T-cell (primary cell): ENCODE data around the gene PKD2L1. TPM values are rescaled to one million over a fixed set of nuclear protein-coding genes. Genes with fewer than 3 reads are reported as not detected.

Experiments used
- ATAC-seq, 4 experiments: fragments of 200-7000 bp in 3 of 4; fragments of 150-1000 bp in 1 of 4; cut with Tn5 transposase; replicated peaks in 1 of 4; 1 replicate in 3 of 4; 2 replicates in 1 of 4; pipeline ENCODE4 v1.10.0; 2021; ENCODE audit warnings: moderate library complexity in 3 of 4, mild to moderate bottlenecking in 2 of 4, moderate number of reproducible peaks in 1 of 4
- CTCF ChIA-PET, 2 donors: fragments of 300-600 bp; sonication (Branson Sonifier 250); formaldehyde crosslinking; loops; one replicate each; lab custom pipeline; 2022; ENCODE audit warnings: antibody characterized with exemption in 2 of 2; lab: Charles Lee
- POLR2A ChIA-PET, 2 donors: fragments of 300-600 bp; sonication (Branson Sonifier 250); formaldehyde crosslinking; loops; one replicate each; lab custom pipeline; 2022; ENCODE audit warnings: antibody characterized with exemption in 2 of 2; lab: Charles Lee
- DNase-seq, 35 experiments: peaks; one replicate each; pipeline versions ENCODE4 v3.0.0 to v3.0.0-alpha.2; 2013 to 2023
- H3K27ac ChIP-seq: one replicate; pipeline ENCODE4 v1.5.1; 2013; ENCODE audit warnings: low read length
- H3K27me3 ChIP-seq, 2 experiments: replicated peaks in 1 of 2; 1 replicate in 1 of 2; 2 replicates in 1 of 2; pipeline versions ENCODE4 v1.6.1 to v1.7.0; 2013; ENCODE audit warnings: low read length in 1 of 2, mixed read lengths in 1 of 2; ENCODE audit not compliant: control insufficient read depth in 2 of 2, insufficient read depth in 2 of 2; ENCODE audit errors: extremely low read depth in 1 of 2
- H3K36me3 ChIP-seq, 2 donors: 1 replicate in 1 of 2; 2 replicates in 1 of 2; pipeline versions ENCODE4 v1.6.1 to v1.7.0; 2013; ENCODE audit warnings: low read length in 1 of 2; ENCODE audit not compliant: control insufficient read depth in 2 of 2, insufficient read depth in 1 of 2; ENCODE audit errors: extremely low read depth in 1 of 2
- H3K4me1 ChIP-seq, 2 experiments: 1 replicate in 1 of 2; 2 replicates in 1 of 2; pipeline versions ENCODE4 v1.6.1 to v1.7.0; 2013; ENCODE audit warnings: low read length in 2 of 2, mixed read lengths in 1 of 2; ENCODE audit not compliant: insufficient read depth in 2 of 2, control insufficient read depth in 1 of 2; ENCODE audit errors: extremely low read depth in 1 of 2
- H3K4me3 ChIP-seq, 2 donors: 1 replicate in 1 of 2; 2 replicates in 1 of 2; pipeline versions ENCODE4 v1.5.1 to v1.7.0; 2013; ENCODE audit warnings: mild to moderate bottlenecking in 2 of 2, low read length in 1 of 2, moderate library complexity in 1 of 2; ENCODE audit not compliant: control insufficient read depth in 1 of 2; ENCODE audit errors: extremely low read depth in 1 of 2
- H3K9me3 ChIP-seq: 2 replicates; pipeline ENCODE4 v1.7.0; 2013
- H3K27ac Mint-ChIP-seq, 2 donors: one replicate each; pipeline ENCODE4 v1.8.0; 2020 to 2021; ENCODE audit warnings: mild to moderate bottlenecking in 2 of 2, mixed read lengths in 2 of 2
- H3K27me3 Mint-ChIP-seq, 2 donors: one replicate each; pipeline ENCODE4 v1.8.0; 2021 to 2022; ENCODE audit warnings: mixed read lengths in 2 of 2
- H3K36me3 Mint-ChIP-seq: one replicate; pipeline ENCODE4 v1.8.0; 2021; ENCODE audit warnings: mixed read lengths
- H3K4me1 Mint-ChIP-seq, 3 donors: one replicate each; pipeline ENCODE4 v1.8.0; 2020 to 2022; ENCODE audit warnings: mixed read lengths in 3 of 3, mild to moderate bottlenecking in 1 of 3
- H3K4me3 Mint-ChIP-seq, 3 donors: one replicate each; pipeline ENCODE4 v1.8.0; 2020 to 2022; ENCODE audit warnings: mild to moderate bottlenecking in 3 of 3, mixed read lengths in 3 of 3, moderate library complexity in 3 of 3
- H3K9me3 Mint-ChIP-seq, 3 donors: one replicate each; pipeline ENCODE4 v1.8.0; 2020 to 2022; ENCODE audit warnings: mixed read lengths in 3 of 3
- WGBS: methylation state at CpG from one replicate; pipeline ENCODE4 v1.1.5; 2013; ENCODE audit warnings: missing lambda C conversion rate; ENCODE audit not compliant: insufficient coverage; 5-methylcytosine and 5-hydroxymethylcytosine counted together
- total RNA-seq, 35 experiments: library from RNA in 6 of 35; stranded (reverse) in 6 of 35; fragments of 120-200 nt in 1 of 35; gene quantifications; one replicate each; pipeline versions ENCODE4 v1.2.1 to v1.2.4 and lab custom pipeline; 2013 to 2026

PKD2L1 gene
- total RNA-seq, 5 donors from 2014 or later (not counting 1 experiment from before 2014, with no cell fraction given): not detected

DNA sequence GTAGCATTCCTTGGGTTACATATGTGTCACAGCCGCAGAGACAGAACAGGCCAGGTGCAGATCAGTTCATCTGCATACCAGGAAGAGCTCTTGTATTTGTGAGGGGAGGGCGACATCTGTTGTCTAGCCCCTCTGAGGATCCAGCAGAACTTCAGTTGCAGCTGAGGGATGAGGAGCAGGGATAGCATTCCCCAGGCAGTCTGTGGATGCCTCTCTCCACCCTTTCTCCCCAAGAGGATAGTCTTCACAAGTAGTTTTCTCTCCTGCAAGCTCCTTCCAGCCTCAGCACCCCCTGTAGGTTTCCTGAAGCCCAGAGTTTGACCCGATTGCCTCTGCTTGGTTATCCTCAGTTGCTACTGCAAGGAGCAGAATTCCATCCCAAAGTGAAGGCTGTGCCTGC, 19.6 kb upstream of the PKD2L1 start:
- Histone ChIP-seq H3K9me3 (no peaks in the 10 kb centered on the region), H3K4me3 (no peak overlapping the region), H3K4me1 (peaks cover 2 to 31% of the 10 kb centered on the region in 2 experiments), H3K27me3 (peaks cover 0 to 9% of the 10 kb centered on the region in 2 experiments), H3K36me3 (peaks cover 3 to 13% of the 10 kb centered on the region in 2 donors), H3K27ac (no peak overlapping the region)
- H3K27ac Mint-ChIP-seq: no peak overlapping the region
- ChIA-PET CTCF (interaction anchor here in 1 of 2 donors (1.7 kb wide), 1 partner anchor 21 kb away, joined by 5 read pairs; no protein-coding TSS in a partner anchor), POLR2A (interaction anchor here in 1 of 2 donors (0.6 to 1.3 kb wide), 2 partner anchors 21 to 38 kb away, joined by 3 to 4 read pairs; no protein-coding TSS in a partner anchor)
- H3K4me1 Mint-ChIP-seq: peaks cover 17 to 32% (median 21%) of the 10 kb centered on the region in 3 donors
- peaks cover 0 to 5% of the 10 kb centered on the region in 2 donors for H3K27me3 Mint-ChIP-seq
- 94% methylated on average over 2 of the region's 3 CpGs for WGBS
- ATAC-seq (no peak), DNase-seq (no peak)
- no peak overlapping the region for H3K4me3 Mint-ChIP-seq
- H3K9me3 Mint-ChIP-seq: no peaks in the 10 kb centered on the region
- peaks cover 25% of the 10 kb centered on the region for H3K36me3 Mint-ChIP-seq

DNA sequence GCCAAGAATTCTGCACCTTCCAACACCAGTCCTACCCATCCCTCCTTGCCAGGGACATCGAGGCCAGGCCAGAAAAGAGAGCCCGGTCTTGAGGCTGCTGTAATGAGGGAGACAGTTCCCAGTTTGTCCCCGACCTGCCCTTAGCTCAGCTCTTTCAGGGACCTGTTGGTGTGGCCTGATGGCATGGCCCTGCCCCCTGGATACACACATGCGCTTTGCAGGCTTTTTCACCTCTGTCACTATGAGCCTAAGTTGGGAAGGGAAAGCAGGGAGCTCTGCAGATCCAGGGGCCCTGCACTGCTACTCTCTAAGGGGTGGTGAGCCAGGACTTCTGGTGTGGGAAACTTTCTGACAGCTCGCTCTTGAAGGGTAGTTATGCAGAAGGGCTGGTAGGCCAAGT, 19.1 kb upstream of the PKD2L1 start:
- H3K27me3 ChIP-seq: peaks cover 0 to 9% of the 10 kb centered on the region in 2 experiments
- POLR2A ChIA-PET: interaction anchor here (1.3 to 1.9 kb wide), 3 partner anchors 22 to 24 kb away, joined by 4 to 5 read pairs (median 5); no protein-coding TSS in a partner anchor

DNA sequence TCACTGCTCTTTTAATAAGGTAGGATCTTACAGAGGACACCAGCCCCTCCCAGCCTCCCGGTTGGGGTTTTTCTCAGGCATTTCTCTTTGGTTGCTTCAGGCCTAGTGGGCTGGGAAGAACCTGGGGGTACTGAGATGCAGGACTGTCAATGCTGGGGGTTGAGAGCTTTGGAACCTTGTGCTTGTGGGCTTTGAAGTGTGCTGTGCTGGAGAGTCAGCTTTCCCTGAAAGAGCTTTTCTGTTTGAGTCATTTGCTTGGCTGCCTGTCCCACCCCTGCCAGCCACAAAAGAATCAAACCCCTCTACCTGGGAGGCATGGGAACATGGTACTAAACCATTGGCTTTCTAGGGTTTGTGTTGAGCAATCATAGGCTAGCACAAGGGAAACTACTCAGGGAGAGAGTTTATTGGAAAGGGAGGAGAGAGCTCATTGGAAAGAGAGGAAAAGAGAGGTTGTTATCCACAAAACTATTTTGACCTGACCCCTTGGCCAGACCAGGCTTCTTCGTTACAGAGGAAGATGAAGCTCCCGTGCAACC, 18.4 kb upstream of the PKD2L1 start:
- peaks cover 2 to 31% of the 10 kb centered on the region in 2 experiments for H3K4me1 ChIP-seq
- H3K27ac ChIP-seq: no peak overlapping the region
- Mint-ChIP-seq H3K27ac (no peak overlapping the region), H3K36me3 (peaks cover 15% of the 10 kb centered on the region), H3K9me3 (no peaks in the 10 kb centered on the region), H3K4me1 (peaks cover 17 to 32% (median 21%) of the 10 kb centered on the region in 3 donors), H3K4me3 (peak overlapping the region; percentile 80 to 88 (median 81)), H3K27me3 (peaks cover 0 to 5% of the 10 kb centered on the region in 2 donors)
- DNase-seq: no peak
- WGBS: 100% methylated on average over 2 of the region's 3 CpGs
- peak overlapping the region in 1 of 2 donors; percentile 77 for H3K4me3 ChIP-seq
- no peaks in the 10 kb centered on the region for H3K9me3 ChIP-seq
- ChIA-PET CTCF (interaction anchor here (0.9 to 1.7 kb wide), 5 partner anchors 11 to 134 kb away, joined by 3 to 8 read pairs (median 4); no protein-coding TSS in a partner anchor), POLR2A (interaction anchor here (0.7 to 1.9 kb wide), 4 partner anchors 22 to 30 kb away, joined by 4 to 5 read pairs (median 5); no protein-coding TSS in a partner anchor)
- peaks cover 0 to 9% of the 10 kb centered on the region in 2 experiments for H3K27me3 ChIP-seq
- no peak for ATAC-seq
- H3K36me3 ChIP-seq: peaks cover 3% of the 10 kb centered on the region in 2 donors

More for the DNA sequence above, 19.1 kb upstream of the PKD2L1 start:
- Histone ChIP-seq H3K27ac (no peak overlapping the region), H3K4me3 (no peak overlapping the region), H3K9me3 (no peaks in the 10 kb centered on the region), H3K4me1 (peaks cover 2 to 31% of the 10 kb centered on the region in 2 experiments), H3K36me3 (peaks cover 3 to 7% of the 10 kb centered on the region in 2 donors)
- no peaks in the 10 kb centered on the region for H3K9me3 Mint-ChIP-seq
- no peak for ATAC-seq
- no CpG with 5 or more reads among the region's 5 CpGs for WGBS
- H3K4me1 Mint-ChIP-seq: peaks cover 17 to 32% (median 21%) of the 10 kb centered on the region in 3 donors
- DNase-seq: no peak
- CTCF ChIA-PET: interaction anchor here (0.9 to 1.7 kb wide), 4 partner anchors 12 to 83 kb away, joined by 3 to 8 read pairs (median 4); no protein-coding TSS in a partner anchor
- H3K4me3 Mint-ChIP-seq: peak overlapping the region in 1 of 3 donors; percentile 80
- no peak overlapping the region for H3K27ac Mint-ChIP-seq
- peaks cover 0 to 5% of the 10 kb centered on the region in 2 donors for H3K27me3 Mint-ChIP-seq
- H3K36me3 Mint-ChIP-seq: peaks cover 21% of the 10 kb centered on the region

DNA sequence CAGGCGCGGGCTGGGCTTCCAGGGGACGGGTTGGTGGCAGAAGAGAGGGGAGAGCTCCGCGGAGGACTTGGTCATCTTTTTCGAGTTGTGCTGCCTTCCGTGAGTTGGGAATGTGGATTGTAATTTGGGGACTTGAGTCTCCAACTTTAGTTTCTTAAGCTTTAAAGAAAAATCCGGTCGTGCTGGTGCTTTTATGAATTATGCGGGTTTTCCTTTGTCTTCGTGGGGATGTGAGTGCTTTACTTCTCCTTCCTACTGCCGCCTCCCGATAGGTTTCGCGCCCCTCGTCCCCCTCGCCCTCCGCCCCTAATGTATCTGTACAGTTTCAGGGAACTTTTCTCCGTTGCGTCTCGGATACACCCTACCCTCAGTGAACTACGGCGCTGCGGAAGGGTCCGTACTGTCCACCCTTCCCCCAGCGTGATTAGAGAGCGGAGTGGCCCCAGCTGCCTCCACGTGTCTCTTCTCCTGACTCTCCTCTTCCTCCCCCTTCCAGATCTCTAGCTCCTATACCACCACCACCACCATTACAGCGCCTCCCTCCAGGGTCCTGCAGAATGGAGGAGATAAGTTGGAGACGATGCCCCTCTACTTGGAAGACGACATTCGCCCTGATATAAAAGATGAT, 17.7 kb upstream of the PKD2L1 start:
- CTCF ChIA-PET: interaction anchor here (0.6 to 3.9 kb wide), 10 partner anchors 14 to 202 kb away, joined by 3 to 37 read pairs (median 4); no protein-coding TSS in a partner anchor
- ATAC-seq (peak in 2 of 4 experiments; percentile 7 to 20), DNase-seq (peak in 1 of 35 experiments; percentile 12)
- POLR2A ChIA-PET: interaction anchor here (0.7 to 1.9 kb wide), 4 partner anchors 23 to 55 kb away, joined by 3 to 5 read pairs (median 5); no protein-coding TSS in a partner anchor
- Histone ChIP-seq H3K4me1 (peaks cover 2 to 31% of the 10 kb centered on the region in 2 experiments), H3K27me3 (peaks cover 0 to 9% of the 10 kb centered on the region in 2 experiments), H3K36me3 (peaks cover 3% of the 10 kb centered on the region in 2 donors), H3K9me3 (no peaks in the 10 kb centered on the region), H3K4me3 (peak overlapping the region; percentile 69 to 77), H3K27ac (no peak overlapping the region)
- peaks cover 0 to 5% of the 10 kb centered on the region in 2 donors for H3K27me3 Mint-ChIP-seq
- WGBS: 8% methylated on average over 24 of the region's 32 CpGs
- peaks cover 17 to 32% (median 21%) of the 10 kb centered on the region in 3 donors for H3K4me1 Mint-ChIP-seq
- peak overlapping the region; percentile 80 to 88 (median 81) for H3K4me3 Mint-ChIP-seq
- no peaks in the 10 kb centered on the region for H3K9me3 Mint-ChIP-seq
- H3K27ac Mint-ChIP-seq: peak overlapping the region; percentile 19 to 29
- peaks cover 14% of the 10 kb centered on the region for H3K36me3 Mint-ChIP-seq

DNA sequence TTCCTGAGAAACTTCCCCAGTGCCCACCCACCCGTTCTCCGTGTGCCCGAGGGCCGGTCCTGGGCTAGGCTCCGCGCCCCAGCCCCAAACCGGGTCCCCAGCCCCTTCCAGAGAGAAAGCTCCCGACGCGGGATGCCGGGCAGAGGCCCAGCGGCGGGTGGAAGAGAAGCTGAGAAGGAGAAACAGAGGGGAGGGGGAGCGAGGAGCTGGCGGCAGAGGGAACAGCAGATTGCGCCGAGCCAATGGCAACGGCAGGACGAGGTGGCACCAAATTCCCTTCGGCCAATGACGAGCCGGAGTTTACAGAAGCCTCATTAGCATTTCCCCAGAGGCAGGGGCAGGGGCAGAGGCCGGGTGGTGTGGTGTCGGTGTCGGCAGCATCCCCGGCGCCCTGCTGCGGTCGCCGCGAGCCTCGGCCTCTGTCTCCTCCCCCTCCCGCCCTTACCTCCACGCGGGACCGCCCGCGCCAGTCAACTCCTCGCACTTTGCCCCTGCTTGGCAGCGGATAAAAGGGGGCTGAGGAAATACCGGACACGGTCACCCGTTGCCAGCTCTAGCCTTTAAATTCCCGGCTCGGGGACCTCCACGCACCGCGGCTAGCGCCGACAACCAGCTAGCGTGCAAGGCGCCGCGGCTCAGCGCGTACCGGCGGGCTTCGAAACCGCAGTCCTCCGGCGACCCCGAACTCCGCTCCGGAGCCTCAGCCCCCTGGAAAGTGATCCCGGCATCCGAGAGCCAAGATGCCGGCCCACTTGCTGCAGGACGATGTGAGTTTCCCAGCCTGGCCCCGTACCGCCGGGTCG, 16.9 kb upstream of the PKD2L1 start, which contains the start of gene SCD:
Gene SCD (plus strand): TSS at position 469 of the 803 bp plus-strand sequence. CDS start 272 bp downstream, at position 741.
- WGBS: under 1% methylated on average over 59 of the region's 73 CpGs
- no peaks in the 10 kb centered on the region for H3K9me3 Mint-ChIP-seq
- peaks cover 7% of the 10 kb centered on the region for H3K36me3 Mint-ChIP-seq
- Histone ChIP-seq H3K4me1 (peaks cover 2 to 31% of the 10 kb centered on the region in 2 experiments), H3K36me3 (no peaks in the 10 kb centered on the region), H3K27ac (peak within 1 kb of the TSS; percentile 35), H3K9me3 (no peaks in the 10 kb centered on the region), H3K27me3 (peaks cover 0 to 9% of the 10 kb centered on the region in 2 experiments), H3K4me3 (peak within 1 kb of the TSS; percentile 69 to 77)
- H3K4me3 Mint-ChIP-seq: peak within 1 kb of the TSS; percentile 80 to 88 (median 81)
- ChIA-PET CTCF (interaction anchor here (0.5 to 3.9 kb wide), 15 partner anchors 15 to 199 kb away, joined by 3 to 37 read pairs (median 4); partner anchors contain the start of gene HIF1AN (in 1 of the 2)), POLR2A (interaction anchor here (0.6 to 1.9 kb wide), 5 partner anchors 14 to 55 kb away, joined by 3 to 9 read pairs (median 4); no protein-coding TSS in a partner anchor)
- peak; percentile 84 to 92 (median 86) for ATAC-seq
- peaks cover 17 to 32% (median 21%) of the 10 kb centered on the region in 3 donors for H3K4me1 Mint-ChIP-seq
- DNase-seq: peak; percentile 43 to 86 (median 62)
- H3K27me3 Mint-ChIP-seq: peaks cover 0 to 5% of the 10 kb centered on the region in 2 donors
- peak within 1 kb of the TSS; percentile 23 to 29 for H3K27ac Mint-ChIP-seq
